ENCODE measurements around the gene IMMP2L.

DNA sequence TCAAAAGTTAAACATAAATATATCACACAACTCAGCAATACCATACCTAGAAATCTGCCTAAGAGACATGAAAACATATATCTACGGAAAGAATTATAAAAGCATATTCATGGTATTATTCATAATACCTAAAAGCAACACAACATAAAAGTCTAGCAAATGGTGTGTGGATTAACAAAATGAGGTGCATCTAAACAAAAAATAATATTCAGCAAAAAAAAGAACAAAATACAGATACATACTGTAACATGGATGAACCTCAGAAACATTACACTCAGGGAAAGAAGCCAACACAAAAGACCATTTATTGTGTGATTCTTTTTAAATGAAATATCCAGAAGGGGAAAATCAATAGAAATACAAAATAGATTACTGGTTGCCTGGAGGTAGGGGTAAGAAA is 155.0 kb downstream of the IMMP2L start:
- no peak for TF ChIP-seq CTCF (IDR thresholded peaks at IDR 0.05; ENCODE audit: borderline replicate concordance, extremely low read depth, low read length, poor library complexity, severe bottlenecking)
- TF ChIP-seq EZH2 (IDR thresholded peaks at IDR 0.05; ENCODE audit: borderline replicate concordance, low read depth, low read length, severe bottlenecking): no peak
